HepG2 (cell line): Measurements from ENCODE around the gene ZFP1. TPM values are rescaled to one million over a fixed set of nuclear protein-coding genes. Genes with fewer than 3 reads are reported as not detected.

ENCODE experiments used
- CENPX ChIP-seq: sonication (generic); formaldehyde crosslinking; IDR thresholded peaks from 2 replicates; pipeline ENCODE4 v1.9.0; 2021; ENCODE audit warnings: mild to moderate bottlenecking, missing genetic modification reagents, moderate library complexity
- DZIP1 ChIP-seq: sonication (generic); formaldehyde crosslinking; IDR thresholded peaks from 2 replicates; pipeline ENCODE4 v1.5.0; 2020; ENCODE audit warnings: mild to moderate bottlenecking, missing genetic modification reagents
- E2F1 ChIP-seq: sonication (generic); formaldehyde crosslinking; IDR thresholded peaks from 2 replicates; pipeline ENCODE4 v1.5.0; 2020; ENCODE audit warnings: missing genetic modification reagents
- FOXA1 ChIP-seq, 2 experiments: fragments of 450-650 bp in 1 of 2; sonication (generic) in 1 of 2; formaldehyde crosslinking in 1 of 2; IDR thresholded peaks; 2 replicates each; pipeline versions ENCODE4 v1.4.0 to v1.6.1; 2016 to 2020; ENCODE audit warnings: missing genetic modification reagents in 1 of 2
- FOXK1 ChIP-seq: sonication (generic); formaldehyde crosslinking; IDR thresholded peaks from 2 replicates; pipeline ENCODE4 v1.4.0; 2020; ENCODE audit warnings: low read depth, missing genetic modification reagents, borderline replicate concordance
- HDAC6 ChIP-seq: fragments of 200-600 bp; sonication (generic); IDR thresholded peaks from 2 replicates; pipeline ENCODE4 v1.7.0; 2017; ENCODE audit warnings: mild to moderate bottlenecking, antibody characterized with exemption, low read length, low read depth
- HIC2 ChIP-seq: sonication (generic); formaldehyde crosslinking; IDR thresholded peaks from 2 replicates; pipeline ENCODE4 v1.9.0; 2022; ENCODE audit warnings: low read depth, missing genetic modification reagents
- IKZF4 ChIP-seq: sonication (generic); formaldehyde crosslinking; IDR thresholded peaks from 2 replicates; pipeline ENCODE4 v1.5.1; 2020; ENCODE audit warnings: borderline replicate concordance, mild to moderate bottlenecking, low read depth, missing genetic modification reagents; ENCODE audit errors: not compliant biosample characterization
- IRF9 ChIP-seq: sonication (generic); formaldehyde crosslinking; IDR thresholded peaks from 2 replicates; pipeline ENCODE4 v1.8.0; 2022; ENCODE audit warnings: missing genetic modification reagents, mild to moderate bottlenecking, borderline replicate concordance
- KLF16 ChIP-seq, 2 experiments: sonication (generic) in 1 of 2; formaldehyde crosslinking in 1 of 2; IDR thresholded peaks; 2 replicates each; pipeline versions ENCODE4 v1.6.1 to v1.8.0; 2016 to 2023; ENCODE audit warnings: missing genetic modification reagents in 2 of 2, missing compliant biosample characterization in 1 of 2
- MXD4 ChIP-seq: IDR thresholded peaks from 2 replicates; pipeline ENCODE4 v1.6.1; 2016; ENCODE audit warnings: mild to moderate bottlenecking, missing biosample characterization, missing genetic modification reagents
- NFKBIZ ChIP-seq: IDR thresholded peaks from 2 replicates; pipeline ENCODE4 v1.6.1; 2018; ENCODE audit warnings: missing genetic modification reagents, missing compliant biosample characterization
- NR1H2 ChIP-seq: sonication (generic); formaldehyde crosslinking; IDR thresholded peaks from 2 replicates; pipeline ENCODE4 v1.8.1; 2022; ENCODE audit warnings: low read depth, missing genetic modification reagents, borderline replicate concordance
- SIX4 ChIP-seq: sonication (generic); formaldehyde crosslinking; IDR thresholded peaks from 2 replicates; pipeline ENCODE4 v1.4.0; 2020; ENCODE audit warnings: missing genetic modification reagents
- ZFP91 ChIP-seq: sonication (generic); formaldehyde crosslinking; IDR thresholded peaks from 2 replicates; pipeline ENCODE4 v1.9.0; 2022; ENCODE audit warnings: missing genetic modification reagents, mild to moderate bottlenecking, borderline replicate concordance
- ZNF335 ChIP-seq: sonication (generic); formaldehyde crosslinking; IDR thresholded peaks from 2 replicates; pipeline ENCODE4 v1.4.0; 2020; ENCODE audit warnings: missing genetic modification reagents
- ZNF44 ChIP-seq: sonication (generic); formaldehyde crosslinking; IDR thresholded peaks from 2 replicates; pipeline ENCODE4 v1.5.1; 2020; ENCODE audit warnings: mild to moderate bottlenecking, missing genetic modification reagents
- ZNF510 ChIP-seq: sonication (generic); formaldehyde crosslinking; IDR thresholded peaks from 2 replicates; pipeline ENCODE4 v1.4.0; 2020; ENCODE audit warnings: low read depth, mild to moderate bottlenecking, missing genetic modification reagents
- ZSCAN12 ChIP-seq: sonication (generic); formaldehyde crosslinking; IDR thresholded peaks from 2 replicates; pipeline ENCODE4 v1.9.0; 2021; ENCODE audit warnings: mild to moderate bottlenecking, missing genetic modification reagents
- polyA plus RNA-seq, 8 experiments: library from polyadenylated mRNA; depleted of rRNA in 3 of 8; stranded (reverse) in 7 of 8; unstranded in 1 of 8; fragments of >200 nt; fragmentation: Illumina TruSeq in 4 of 8; extraction: Trizol in 4 of 8; gene quantifications; 2 replicates each; pipeline versions ENCODE4 v1.2.1 to v1.2.3, GENCODE V29; 2011 to 2016; ENCODE audit warnings: low read depth in 4 of 8, missing spikeins in 1 of 8, mixed read lengths in 1 of 8; ENCODE audit not compliant: insufficient read depth in 1 of 8
- total RNA-seq, 5 experiments: library from RNA; depleted of rRNA; stranded (reverse); fragments of >200 nt; fragmentation: Illumina TruSeq; extraction: Trizol; gene quantifications; 2 replicates each; pipeline ENCODE4 v1.2.3, GENCODE V29; 2016; ENCODE audit warnings: low read depth in 1 of 5

The ZFP1 gene
- total and polyA plus RNA-seq, 2 of the 13 experiments (the other 11 are each of a cell fraction or from before 2014, with no cell fraction given), result 8.3 to 14.0 TPM

- TF ChIP-seq HIC2 (CRISPR knock-in tag), result 0 out of 2 replicates have a peak, but pooled peaks have one; percentile 39
- TF ChIP-seq NR1H2 (CRISPR knock-in tag), result no peak
- peak; percentile 98 for TF ChIP-seq IKZF4 (CRISPR knock-in tag)
- TF ChIP-seq KLF16 (CRISPR knock-in tag; IDR thresholded peaks at IDR 0.05), result peak in 1 of 2 experiments; percentile 97; a peak in 2 of 4 replicates
- TF ChIP-seq HDAC6, result no peak
- TF ChIP-seq ZSCAN12 (CRISPR knock-in tag), result peak; percentile 33; the same call in 1 of the 2 replicates
- TF ChIP-seq CENPX (CRISPR knock-in tag), result no peak
- peak; percentile 74; the same call in 1 of the 2 replicates for TF ChIP-seq FOXK1
- TF ChIP-seq IRF9, result peak; percentile 96; the same call in 1 of the 2 replicates
- no peak for TF ChIP-seq FOXA1 (IDR thresholded peaks at IDR 0.05)
- no peak; the same call in 1 of the 2 replicates for TF ChIP-seq FOXA1 (CRISPR knock-in tag; IDR thresholded peaks at IDR 0.05)
- TF ChIP-seq DZIP1 (CRISPR knock-in tag), result 0 out of 2 replicates have a peak, but pooled peaks have one; percentile 20
- peak; percentile 97; the same call in 1 of the 2 replicates for TF ChIP-seq MXD4 (CRISPR knock-in tag)
- TF ChIP-seq ZNF335 (CRISPR knock-in tag), result peak; percentile 94
- TF ChIP-seq ZFP91 (CRISPR knock-in tag), result peak; percentile 93; the same call in 1 of the 2 replicates
- TF ChIP-seq ZNF44 (CRISPR knock-in tag), result peak; percentile 97; the same call in 1 of the 2 replicates
- TF ChIP-seq ZNF510 (CRISPR knock-in tag), result peak; percentile 61; the same call in 1 of the 2 replicates
- TF ChIP-seq SIX4, result peak; percentile 54; the same call in 1 of the 2 replicates
- peak; percentile 90 for TF ChIP-seq E2F1
- peak; percentile 62 for TF ChIP-seq NFKBIZ
These were observed at the start of gene ZFP1 (continued) for GRCh38 chr16:75148311-75149195.
